HEK293 (cell line): ENCODE results near the gene LVRN.

Source experiments
- CTCF ChIA-PET: fragments of 350-600 bp; formaldehyde crosslinking; extraction: SDS; loops from one replicate; lab custom pipeline; 2021; ENCODE audit warnings: antibody characterized with exemption; lab: Yijun Ruan, JAX
- POLR2A ChIA-PET: fragments of 300-600 bp; formaldehyde crosslinking; extraction: SDS; loops from one replicate; lab custom pipeline; 2020; ENCODE audit warnings: antibody characterized with exemption, inconsistent platforms; lab: Yijun Ruan, JAX
- H3K27ac ChIP-seq: fragments of 200-500 bp; sonication (Bioruptor generic); 2 replicates; pipeline ENCODE4 v1.5.1; 2014; ENCODE audit warnings: low read depth, low read length, control low read depth, inconsistent platforms; ENCODE audit errors: extremely low read depth
- H3K36me3 ChIP-seq, 2 experiments: fragments of 200-500 bp in 1 of 2; sonication (Bioruptor generic) in 1 of 2; 1 replicate in 1 of 2; 2 replicates in 1 of 2; pipeline ENCODE4 v1.5.1; 2014 to 2017; ENCODE audit warnings: inconsistent platforms in 2 of 2, low read length in 2 of 2; ENCODE audit not compliant: control insufficient read depth in 2 of 2, insufficient read depth in 1 of 2
- H3K4me1 ChIP-seq: fragments of 200-500 bp; sonication (Bioruptor generic); 2 replicates; pipeline ENCODE4 v1.5.1; 2014; ENCODE audit warnings: mild to moderate bottlenecking, low read length, inconsistent platforms; ENCODE audit not compliant: control insufficient read depth, insufficient read depth
- H3K4me3 ChIP-seq: 2 replicates; pipeline ENCODE4 v1.5.1; 2011; ENCODE audit warnings: low read depth, mild to moderate bottlenecking, control low read depth, low read length, moderate library complexity
- H3K9me3 ChIP-seq: fragments of 200-500 bp; sonication (Bioruptor generic); 2 replicates; pipeline ENCODE4 v1.5.1; 2014; ENCODE audit warnings: low read depth, low read length, inconsistent platforms; ENCODE audit not compliant: control insufficient read depth, insufficient read depth
- FEZF1 ChIP-seq: fragments of 450-650 bp; formaldehyde crosslinking; IDR thresholded peaks from 2 replicates; pipeline ENCODE4 v1.5.1; 2016; ENCODE audit warnings: missing biosample characterization, missing genetic modification characterization
- GLI4 ChIP-seq: fragments of 450-650 bp; formaldehyde crosslinking; IDR thresholded peaks from 2 replicates; pipeline ENCODE4 v1.5.1; 2016; ENCODE audit warnings: missing biosample characterization, missing genetic modification characterization
- IKZF3 ChIP-seq: fragments of 450-650 bp; IDR thresholded peaks from 2 replicates; pipeline ENCODE4 v1.5.0; 2018; ENCODE audit warnings: missing biosample characterization, mild to moderate bottlenecking, missing genetic modification characterization, moderate library complexity
- MYNN ChIP-seq: fragments of 450-650 bp; formaldehyde crosslinking; IDR thresholded peaks from 2 replicates; pipeline ENCODE4 v1.5.1; 2016; ENCODE audit warnings: missing biosample characterization, missing genetic modification characterization, borderline replicate concordance
- OVOL3 ChIP-seq: fragments of 450-650 bp; formaldehyde crosslinking; IDR thresholded peaks from 2 replicates; pipeline ENCODE4 v1.5.1; 2016; ENCODE audit warnings: missing biosample characterization, missing genetic modification characterization
- SCRT2 ChIP-seq: fragments of 450-650 bp; formaldehyde crosslinking; IDR thresholded peaks from 2 replicates; pipeline ENCODE4 v1.5.1; 2016; ENCODE audit warnings: missing biosample characterization, missing genetic modification characterization
- ZBTB6 ChIP-seq: fragments of 450-650 bp; formaldehyde crosslinking; IDR thresholded peaks from 2 replicates; pipeline ENCODE4 v1.5.1; 2017; ENCODE audit warnings: missing biosample characterization, missing genetic modification characterization
- ZFP3 ChIP-seq: fragments of 450-650 bp; formaldehyde crosslinking; IDR thresholded peaks from 2 replicates; pipeline ENCODE4 v1.5.1; 2016; ENCODE audit warnings: low read depth, missing biosample characterization, missing genetic modification characterization
- ZFP37 ChIP-seq: fragments of 450-650 bp; formaldehyde crosslinking; IDR thresholded peaks from 2 replicates; pipeline ENCODE4 v1.5.1; 2016; ENCODE audit warnings: missing biosample characterization, missing genetic modification characterization
- ZNF138 ChIP-seq: fragments of 450-650 bp; formaldehyde crosslinking; IDR thresholded peaks from 2 replicates; pipeline ENCODE4 v1.5.1; 2016; ENCODE audit warnings: missing biosample characterization, missing genetic modification characterization, borderline replicate concordance
- ZNF18 ChIP-seq: fragments of 450-650 bp; formaldehyde crosslinking; IDR thresholded peaks from 2 replicates; pipeline ENCODE4 v1.5.1; 2016; ENCODE audit warnings: missing biosample characterization, missing genetic modification characterization
- ZNF302 ChIP-seq: fragments of 450-650 bp; formaldehyde crosslinking; IDR thresholded peaks from 2 replicates; pipeline ENCODE4 v1.5.1; 2016; ENCODE audit warnings: missing biosample characterization, missing genetic modification characterization, low read depth
- ZNF37A ChIP-seq: fragments of 450-650 bp; IDR thresholded peaks from 2 replicates; pipeline ENCODE4 v1.5.1; 2018; ENCODE audit warnings: missing biosample characterization, missing genetic modification characterization
- ZNF48 ChIP-seq: fragments of 450-650 bp; formaldehyde crosslinking; IDR thresholded peaks from 2 replicates; pipeline ENCODE4 v1.5.1; 2016; ENCODE audit warnings: missing biosample characterization, missing genetic modification characterization
- ZNF488 ChIP-seq: fragments of 450-650 bp; formaldehyde crosslinking; IDR thresholded peaks from 2 replicates; pipeline ENCODE4 v1.5.1; 2016; ENCODE audit warnings: missing biosample characterization, missing genetic modification characterization
- ZNF510 ChIP-seq: fragments of 450-650 bp; formaldehyde crosslinking; IDR thresholded peaks from 2 replicates; pipeline ENCODE4 v1.5.1; 2018; ENCODE audit warnings: mild to moderate bottlenecking, missing genetic modification characterization, missing biosample characterization; ENCODE audit not compliant: insufficient replicate concordance
- ZNF513 ChIP-seq: fragments of 450-650 bp; IDR thresholded peaks from 2 replicates; pipeline ENCODE4 v1.5.1; 2018; ENCODE audit warnings: missing biosample characterization, missing genetic modification characterization
- ZNF555 ChIP-seq: fragments of 450-650 bp; formaldehyde crosslinking; conservative IDR thresholded peaks from 2 replicates; pipeline ENCODE4 v1.5.1; 2017; ENCODE audit warnings: missing biosample characterization, mild to moderate bottlenecking, missing genetic modification characterization, inconsistent platforms
- ZNF558 ChIP-seq: fragments of 450-650 bp; formaldehyde crosslinking; IDR thresholded peaks from 2 replicates; pipeline ENCODE4 v1.5.1; 2016; ENCODE audit warnings: missing biosample characterization, missing genetic modification characterization
- ZNF629 ChIP-seq: fragments of 450-650 bp; formaldehyde crosslinking; IDR thresholded peaks from 2 replicates; pipeline ENCODE4 v1.5.1; 2017; ENCODE audit warnings: missing biosample characterization, missing genetic modification characterization
- ZNF658 ChIP-seq: fragments of 450-650 bp; formaldehyde crosslinking; IDR thresholded peaks from 2 replicates; pipeline ENCODE4; 2016; ENCODE audit warnings: missing biosample characterization, missing genetic modification characterization
- ZNF768 ChIP-seq: fragments of 450-650 bp; formaldehyde crosslinking; IDR thresholded peaks from 2 replicates; pipeline ENCODE4 v1.5.1; 2018; ENCODE audit warnings: missing biosample characterization, mild to moderate bottlenecking, missing genetic modification characterization
- ZSCAN23 ChIP-seq: fragments of 450-650 bp; formaldehyde crosslinking; IDR thresholded peaks from 2 replicates; pipeline ENCODE4 v1.5.1; 2016; ENCODE audit warnings: missing biosample characterization, missing genetic modification characterization
- TF ChIP-seq, protein P1 (sequence below): fragments of 450-650 bp; formaldehyde crosslinking; IDR thresholded peaks from 2 replicates; pipeline ENCODE4 v1.5.1; 2016; ENCODE audit warnings: missing biosample characterization, missing genetic modification characterization
- TF ChIP-seq, protein P2 (sequence below): fragments of 450-650 bp; formaldehyde crosslinking; IDR thresholded peaks from 2 replicates; pipeline ENCODE4 v1.5.1; 2017; ENCODE audit warnings: missing biosample characterization, missing genetic modification characterization

LVRN gene

GRCh38 chr5:115983519-115983918 is 21.2 kb downstream of the LVRN start:
- Histone ChIP-seq H3K27ac (no peak overlapping the region), H3K4me1 (no peaks in the 10 kb centered on the region), H3K4me3 (no peak overlapping the region), H3K9me3 (no peaks in the 10 kb centered on the region), H3K36me3 (no peaks in the 10 kb centered on the region)
- ChIA-PET CTCF (interaction anchor here (0.6 kb wide), 2 partner anchors 155 to 1216 kb away, joined by 3 read pairs; no protein-coding TSS in a partner anchor), POLR2A (no interaction called here)
- no peak for TF ChIP-seq ZSCAN23 (tag by site-specific recombination)
- no peak for TF ChIP-seq OVOL3
- TF ChIP-seq IKZF3 (tag by site-specific recombination) = no peak
- no peak for TF ChIP-seq ZNF513 (tag by site-specific recombination)
- TF ChIP-seq ZNF302 (tag by site-specific recombination) = no peak
- TF ChIP-seq FEZF1 (tag by site-specific recombination) = no peak
- TF ChIP-seq ZNF37A (tag by site-specific recombination) = no peak
- no peak for TF ChIP-seq ZNF138 (tag by site-specific recombination)
- TF ChIP-seq MYNN (tag by site-specific recombination) = no peak
- TF ChIP-seq ZNF488 (tag by site-specific recombination) = no peak
- TF ChIP-seq ZFP3 (tag by site-specific recombination) = no peak
- TF ChIP-seq ZNF555 (tag by site-specific recombination) = no peak
- TF ChIP-seq ZNF18 (tag by site-specific recombination) = no peak
- no peak for TF ChIP-seq ZFP37

GRCh38 chr5:115985802-115986757 is 23.8 kb downstream of the LVRN start:
- ChIA-PET POLR2A (no interaction called here), CTCF (interaction anchor here (0.5 to 1.1 kb wide), 2 partner anchors 9 to 151 kb away, joined by 3 to 4 read pairs; no protein-coding TSS in a partner anchor)
- H3K36me3 ChIP-seq = no peaks in the 10 kb centered on the region
- no peak overlapping the region for H3K27ac ChIP-seq
- H3K4me1 ChIP-seq = no peaks in the 10 kb centered on the region
- no peaks in the 10 kb centered on the region for H3K9me3 ChIP-seq
- no peak overlapping the region for H3K4me3 ChIP-seq
- no peak for TF ChIP-seq ZNF558 (tag by site-specific recombination)
- TF ChIP-seq, protein P1, sequence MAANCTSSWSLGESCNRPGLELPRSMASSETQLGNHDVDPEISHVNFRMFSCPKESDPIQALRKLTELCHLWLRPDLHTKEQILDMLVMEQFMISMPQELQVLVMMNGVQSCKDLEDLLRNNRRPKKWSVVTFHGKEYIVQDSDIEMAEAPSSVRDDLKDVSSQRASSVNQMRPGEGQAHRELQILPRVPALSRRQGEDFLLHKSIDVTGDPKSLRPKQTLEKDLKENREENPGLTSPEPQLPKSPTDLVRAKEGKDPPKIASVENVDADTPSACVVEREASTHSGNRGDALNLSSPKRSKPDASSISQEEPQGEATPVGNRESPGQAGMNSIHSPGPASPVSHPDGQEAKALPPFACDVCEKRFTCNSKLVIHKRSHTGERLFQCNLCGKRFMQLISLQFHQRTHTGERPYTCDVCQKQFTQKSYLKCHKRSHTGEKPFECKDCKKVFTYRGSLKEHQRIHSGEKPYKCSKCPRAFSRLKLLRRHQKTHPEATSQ (tag by site-specific recombination) = no peak
- no peak for TF ChIP-seq GLI4
- no peak for TF ChIP-seq ZNF658 (tag by site-specific recombination)
- no peak for TF ChIP-seq ZNF510 (tag by site-specific recombination)
- no peak for TF ChIP-seq ZNF629
- TF ChIP-seq, protein P2, sequence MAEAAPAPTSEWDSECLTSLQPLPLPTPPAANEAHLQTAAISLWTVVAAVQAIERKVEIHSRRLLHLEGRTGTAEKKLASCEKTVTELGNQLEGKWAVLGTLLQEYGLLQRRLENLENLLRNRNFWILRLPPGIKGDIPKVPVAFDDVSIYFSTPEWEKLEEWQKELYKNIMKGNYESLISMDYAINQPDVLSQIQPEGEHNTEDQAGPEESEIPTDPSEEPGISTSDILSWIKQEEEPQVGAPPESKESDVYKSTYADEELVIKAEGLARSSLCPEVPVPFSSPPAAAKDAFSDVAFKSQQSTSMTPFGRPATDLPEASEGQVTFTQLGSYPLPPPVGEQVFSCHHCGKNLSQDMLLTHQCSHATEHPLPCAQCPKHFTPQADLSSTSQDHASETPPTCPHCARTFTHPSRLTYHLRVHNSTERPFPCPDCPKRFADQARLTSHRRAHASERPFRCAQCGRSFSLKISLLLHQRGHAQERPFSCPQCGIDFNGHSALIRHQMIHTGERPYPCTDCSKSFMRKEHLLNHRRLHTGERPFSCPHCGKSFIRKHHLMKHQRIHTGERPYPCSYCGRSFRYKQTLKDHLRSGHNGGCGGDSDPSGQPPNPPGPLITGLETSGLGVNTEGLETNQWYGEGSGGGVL = no peak
- TF ChIP-seq ZNF768 (tag by site-specific recombination) = no peak
- TF ChIP-seq ZBTB6 (tag by site-specific recombination) = no peak
- TF ChIP-seq ZNF48 (tag by site-specific recombination) = no peak
- TF ChIP-seq SCRT2 (tag by site-specific recombination) = no peak
